H1 (cell line): ENCODE measurements around the gene CMBL. TPM values are rescaled to one million over a fixed set of nuclear protein-coding genes. Genes with fewer than 3 reads are reported as not detected.

Experiments used
- CTCF ChIA-PET: fragments of 300-600 bp; sonication (Branson Sonifier 250); formaldehyde crosslinking; loops from one replicate; lab custom pipeline; 2021; ENCODE audit not compliant: partially characterized antibody; lab: Charles Lee
- POLR2A ChIA-PET: fragments of 300-600 bp; sonication (Branson Sonifier 250); formaldehyde crosslinking; loops from one replicate; lab custom pipeline; 2021; ENCODE audit warnings: inconsistent platforms; ENCODE audit not compliant: partially characterized antibody; lab: Charles Lee
- DNase-seq, 2 experiments: peaks; one replicate each; pipeline versions ENCODE4 v3.0.0 to v3.0.0-alpha.2; 2010 to 2022; ENCODE audit warnings: low spot score in 2 of 2, low read depth in 1 of 2, mixed read lengths in 1 of 2
- FAIRE-seq: peaks from 2 replicates; lab custom pipeline; 2011; peaks lifted over from hg19 to GRCh38; lab: Jason Lieb, UNC
- H2AFZ ChIP-seq: 2 replicates; pipeline ENCODE4 v1.8.1; 2012; ENCODE audit warnings: low read length, inconsistent platforms
- H2AK5ac ChIP-seq: 2 replicates; pipeline ENCODE4 v1.6.1; 2013; ENCODE audit warnings: low read depth, low read length
- H2BK120ac ChIP-seq: replicated peaks from 2 replicates; pipeline ENCODE3; 2013; ENCODE audit warnings: low read depth, low read length, inconsistent platforms
- H2BK12ac ChIP-seq: 2 replicates; pipeline ENCODE4 v1.6.1; 2013; ENCODE audit warnings: low read depth, low read length
- H2BK15ac ChIP-seq: 2 replicates; pipeline ENCODE4 v1.6.1; 2013; ENCODE audit warnings: low read length
- H2BK20ac ChIP-seq: 2 replicates; pipeline ENCODE4 v1.6.1; 2013; ENCODE audit warnings: low read length
- H2BK5ac ChIP-seq: 2 replicates; pipeline ENCODE4 v1.6.1; 2013; ENCODE audit warnings: low read depth, low read length
- H3K14ac ChIP-seq: 2 replicates; pipeline ENCODE4 v1.6.1; 2013; ENCODE audit warnings: inconsistent platforms; ENCODE audit not compliant: insufficient read length
- H3K18ac ChIP-seq: 2 replicates; pipeline ENCODE4 v1.6.1; 2013; ENCODE audit warnings: low read length; ENCODE audit errors: extremely low read depth
- H3K23ac ChIP-seq: 2 replicates; pipeline ENCODE4 v1.6.1; 2013; ENCODE audit warnings: inconsistent platforms; ENCODE audit not compliant: insufficient read length
- H3K23me2 ChIP-seq: 2 replicates; pipeline ENCODE4 v1.6.1; 2013; ENCODE audit warnings: low read depth, low read length
- H3K27ac ChIP-seq: 2 replicates; pipeline ENCODE4 v1.6.1; 2011; ENCODE audit warnings: low read depth, low read length, inconsistent platforms
- H3K27me3 ChIP-seq, 4 experiments: replicated peaks in 1 of 4; 1 replicate in 1 of 4; 2 replicates in 3 of 4; pipeline versions ENCODE4 v1.6.1 to v1.8.1; 2011 to 2013; ENCODE audit warnings: low read length in 3 of 4, mild to moderate bottlenecking in 3 of 4, inconsistent platforms in 2 of 4, mixed read lengths in 2 of 4, moderate library complexity in 1 of 4; ENCODE audit not compliant: control insufficient read depth in 3 of 4, insufficient read depth in 3 of 4; ENCODE audit errors: extremely low read depth in 1 of 4
- H3K36me3 ChIP-seq, 4 experiments: 2 replicates each; pipeline versions ENCODE4 v1.6.1 to v1.8.1; 2011 to 2013; ENCODE audit warnings: mild to moderate bottlenecking in 4 of 4, low read length in 3 of 4, moderate library complexity in 2 of 4, control low read depth in 1 of 4, inconsistent platforms in 1 of 4; ENCODE audit not compliant: insufficient read depth in 4 of 4, control insufficient read depth in 2 of 4
- H3K4ac ChIP-seq: replicated peaks from 2 replicates; pipeline ENCODE3; 2013; ENCODE audit warnings: low read length, low read depth, mixed read lengths, inconsistent platforms; ENCODE audit not compliant: insufficient read length
- H3K4me1 ChIP-seq, 4 experiments: replicated peaks in 1 of 4; 1 replicate in 1 of 4; 2 replicates in 3 of 4; pipeline versions ENCODE4 v1.6.1 to v1.8.1; 2011 to 2013; ENCODE audit warnings: low read length in 3 of 4, inconsistent platforms in 2 of 4, mixed read lengths in 1 of 4; ENCODE audit not compliant: insufficient read depth in 4 of 4, control insufficient read depth in 3 of 4
- H3K4me2 ChIP-seq, 2 experiments: 2 replicates each; pipeline versions ENCODE4 v1.6.1 to v1.8.1; 2011 to 2013; ENCODE audit warnings: low read depth in 2 of 2, low read length in 2 of 2, control low read depth in 1 of 2, inconsistent platforms in 1 of 2, mild to moderate bottlenecking in 1 of 2; ENCODE audit not compliant: insufficient read depth in 1 of 2
- H3K4me3 ChIP-seq, 4 experiments: fragments of 200-600, 300-600 bp in 1 of 4; sonication (generic), shearing (Covaris generic), sonication (Bioruptor Twin) in 1 of 4; 2 replicates each; pipeline versions ENCODE4 v1.5.1 to v1.8.1; 2011 to 2016; ENCODE audit warnings: low read length in 4 of 4, low read depth in 3 of 4, control low read depth in 2 of 4, inconsistent platforms in 2 of 4, mild to moderate bottlenecking in 2 of 4, mixed read lengths in 1 of 4, moderate library complexity in 1 of 4; ENCODE audit not compliant: insufficient read depth in 2 of 4; ENCODE audit errors: extremely low read depth in 1 of 4
- H3K56ac ChIP-seq: replicated peaks from 2 replicates; pipeline ENCODE3; 2013; ENCODE audit warnings: low read depth, mild to moderate bottlenecking, mixed read lengths, low read length, inconsistent platforms; ENCODE audit not compliant: insufficient read length
- H3K79me1 ChIP-seq: 2 replicates; pipeline ENCODE4 v1.6.1; 2013; ENCODE audit warnings: low read depth, low read length, control low read depth
- H3K79me2 ChIP-seq, 2 experiments: 2 replicates each; pipeline versions ENCODE4 v1.6.1 to v1.8.1; 2012 to 2013; ENCODE audit warnings: low read length in 2 of 2, mild to moderate bottlenecking in 2 of 2, inconsistent platforms in 1 of 2; ENCODE audit not compliant: insufficient read depth in 2 of 2, control insufficient read depth in 1 of 2
- H3K9ac ChIP-seq, 4 experiments: replicated peaks in 1 of 4; 1 replicate in 1 of 4; 2 replicates in 3 of 4; pipeline versions ENCODE4 v1.6.1 to v1.8.1; 2011 to 2013; ENCODE audit warnings: low read depth in 3 of 4, low read length in 3 of 4, control low read depth in 2 of 4, mild to moderate bottlenecking in 2 of 4, moderate library complexity in 2 of 4, inconsistent platforms in 1 of 4; ENCODE audit errors: extremely low read depth in 1 of 4
- H3K9me3 ChIP-seq, 2 experiments: 2 replicates each; pipeline versions ENCODE4 v1.6.1 to v1.8.1; 2012 to 2013; ENCODE audit warnings: mild to moderate bottlenecking in 2 of 2, moderate library complexity in 2 of 2, control low read depth in 1 of 2, inconsistent platforms in 1 of 2, low read depth in 1 of 2, low read length in 1 of 2, mixed read lengths in 1 of 2; ENCODE audit not compliant: insufficient read depth in 2 of 2
- H4K20me1 ChIP-seq, 2 experiments: replicated peaks in 1 of 2; 2 replicates each; pipeline versions ENCODE3 to v1.8.1; 2011 to 2013; ENCODE audit warnings: inconsistent platforms in 2 of 2, low read length in 2 of 2, mild to moderate bottlenecking in 1 of 2; ENCODE audit not compliant: insufficient read depth in 2 of 2, control insufficient read depth in 1 of 2
- H4K5ac ChIP-seq: 2 replicates; pipeline ENCODE4 v1.6.1; 2013; ENCODE audit warnings: low read length, low read depth, mixed read lengths, inconsistent platforms; ENCODE audit not compliant: insufficient read length
- H4K8ac ChIP-seq: 2 replicates; pipeline ENCODE4 v1.8.0; 2013; ENCODE audit warnings: mild to moderate bottlenecking, moderate library complexity, low read length, inconsistent platforms; ENCODE audit not compliant: insufficient read depth; ENCODE audit errors: extremely low read depth
- H4K91ac ChIP-seq: replicated peaks from 2 replicates; pipeline ENCODE3; 2013; ENCODE audit warnings: low read length, mixed read lengths, inconsistent platforms; ENCODE audit not compliant: insufficient read length
- CTCF ChIP-seq, 3 experiments: IDR thresholded peaks; 1 replicate in 2 of 3; 2 replicates in 1 of 3; pipeline versions ENCODE4 v1.5.1 to v1.6.1; 2011; ENCODE audit warnings: low read length in 3 of 3, mild to moderate bottlenecking in 3 of 3, inconsistent platforms in 2 of 3, low read depth in 1 of 3, moderate library complexity in 1 of 3; ENCODE audit not compliant: insufficient read depth in 1 of 3; ENCODE audit errors: control extremely low read depth in 1 of 3
- EGR1 ChIP-seq: IDR thresholded peaks from 2 replicates; pipeline ENCODE4 v1.6.1; 2011; ENCODE audit warnings: low read depth, low read length, borderline replicate concordance
- KDM4A ChIP-seq: IDR thresholded peaks from one replicate; pipeline ENCODE4 v1.7.1; 2012; ENCODE audit warnings: low read depth, mild to moderate bottlenecking, moderate library complexity, low read length, inconsistent platforms; ENCODE audit not compliant: severe bottlenecking
- NANOG ChIP-seq: IDR thresholded peaks from 2 replicates; pipeline ENCODE4 v1.6.1; 2011; ENCODE audit warnings: low read length, low read depth, mild to moderate bottlenecking, inconsistent platforms; ENCODE audit not compliant: insufficient read depth, poor library complexity, severe bottlenecking
- POU5F1 ChIP-seq: IDR thresholded peaks from 2 replicates; pipeline ENCODE4 v1.6.1; 2011; ENCODE audit warnings: low read depth, mild to moderate bottlenecking, low read length, moderate library complexity
- SIN3A ChIP-seq, 2 experiments: IDR thresholded peaks in 1 of 2; conservative IDR thresholded peaks in 1 of 2; 2 replicates each; pipeline ENCODE4 v1.6.1; 2011 to 2012; ENCODE audit warnings: low read length in 2 of 2, improper control_type of control experiment in 1 of 2, low read depth in 1 of 2, mild to moderate bottlenecking in 1 of 2
- SRF ChIP-seq: IDR thresholded peaks from 2 replicates; pipeline ENCODE4 v1.6.1; 2011; ENCODE audit warnings: mild to moderate bottlenecking, low read depth, low read length, moderate library complexity
- TAF7 ChIP-seq: optimal IDR thresholded peaks from 2 replicates; pipeline ENCODE3; 2011; ENCODE audit warnings: low read depth, mild to moderate bottlenecking, inconsistent platforms, low read length, moderate library complexity, borderline replicate concordance
- TEAD4 ChIP-seq: IDR thresholded peaks from 2 replicates; pipeline ENCODE4 v1.6.1; 2012; ENCODE audit warnings: low read depth, low read length, inconsistent platforms, mixed read lengths
- WGBS, 2 experiments: shearing (Covaris generic) in 1 of 2; methylation state at CpG; one replicate each; pipeline versions ENCODE4 v1.1.6 to v1.1.7; 2013 to 2015; ENCODE audit warnings: low lambda C conversion rate in 2 of 2, mixed read lengths in 2 of 2, inconsistent platforms in 1 of 2, low coverage in 1 of 2, missing lambda C conversion rate in 1 of 2; ENCODE audit not compliant: insufficient replicate concordance in 2 of 2, insufficient coverage in 1 of 2, insufficient read length in 1 of 2; ENCODE audit errors: extremely low coverage in 1 of 2, missing lambda C conversion rate in 1 of 2; 5-methylcytosine and 5-hydroxymethylcytosine counted together
- polyA plus RNA-seq, 7 experiments: library from polyadenylated mRNA; depleted of rRNA in 3 of 7; stranded (reverse) in 5 of 7; unstranded in 2 of 7; fragments of >200 nt in 5 of 7; fragments of 200-250 nt in 2 of 7; gene quantifications; 1 replicate in 5 of 7; 2 replicates in 1 of 7; 4 replicates in 1 of 7; pipeline versions ENCODE4 v1.2.1 to v1.2.3, GENCODE V29; 2011 to 2013; ENCODE audit warnings: missing spikeins in 2 of 7, mixed read lengths in 2 of 7
- total RNA-seq: library from RNA; stranded (reverse); fragmentation: NEBNext Ultra II Directional; extraction: Animal tissue kit (Norgen Biotek cat#: 25700); gene quantifications from 2 replicates; pipeline ENCODE4 v1.2.1, GENCODE V29; 2021
- TF ChIP-seq, protein P1 (sequence below): IDR thresholded peaks from 2 replicates; pipeline ENCODE4 v1.6.1; 2012; ENCODE audit warnings: inconsistent platforms

Gene CMBL
- total and polyA plus RNA-seq, 2 of the 8 experiments (the other 6 are each of a cell fraction or from before 2014, with no cell fraction given): 27.9 to 32.1 TPM

DNA sequence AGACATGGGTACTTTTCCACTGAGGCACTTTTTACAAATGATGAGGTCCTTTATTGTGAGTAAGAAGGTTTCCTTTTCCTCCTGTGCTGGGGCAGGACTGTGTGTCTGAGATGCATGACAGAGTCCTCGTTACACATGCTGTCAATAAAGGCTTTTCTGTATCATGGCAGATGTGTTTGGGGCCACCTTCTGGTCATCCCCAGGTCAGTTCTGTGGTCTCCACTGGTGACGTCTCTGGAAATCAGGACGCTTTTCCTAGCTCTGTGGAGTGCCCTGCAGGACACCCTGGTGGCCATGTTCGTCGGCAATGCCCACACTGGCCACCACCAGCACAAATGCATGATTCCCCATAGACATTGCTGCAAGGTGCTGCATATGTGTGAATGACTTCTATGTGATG, 2.8 kb downstream of the CMBL start:
- Histone ChIP-seq H3K79me2 (no peaks in the 10 kb centered on the region), H3K23me2 (peaks cover 6% of the 10 kb centered on the region), H3K27ac (no peak overlapping the region), H3K4ac (no peak overlapping the region), H3K36me3 (no peaks in the 10 kb centered on the region), H2AK5ac (no peak overlapping the region), H2AFZ (no peak overlapping the region), H3K79me1 (no peaks in the 10 kb centered on the region), H2BK5ac (no peak overlapping the region), H3K27me3 (peaks cover 0 to 2% (median 0%) of the 10 kb centered on the region in 4 experiments; a peak in 1 of 7 replicates), H3K9ac (no peak overlapping the region), H3K56ac (no peak overlapping the region), H3K23ac (no peak overlapping the region), H2BK20ac (no peak overlapping the region), H4K8ac (no peak overlapping the region), H3K18ac (no peak overlapping the region), H4K20me1 (peaks cover 0 to 6% of the 10 kb centered on the region in 2 experiments), H3K4me1 (peaks cover 0 to 6% (median 4%) of the 10 kb centered on the region in 4 experiments; a peak in 5 of 7 replicates), H4K5ac (no peak overlapping the region), H2BK15ac (no peak overlapping the region; the same call in 1 of the 2 replicates), H3K14ac (no peak overlapping the region), H3K9me3 (0 out of 4 replicates have a peak, but pooled peaks cover 0 to 5% of the 10 kb centered on the region in 2 experiments), H3K4me3 (no peak overlapping the region), H4K91ac (no peak overlapping the region), H2BK12ac (no peak overlapping the region), H3K4me2 (no peak overlapping the region), H2BK120ac (no peak overlapping the region)
- FAIRE-seq (no peak), DNase-seq (no peak)
- POLR2A ChIA-PET: interaction anchor here (0.8 to 1.2 kb wide), 3 partner anchors 25 to 48 kb away, joined by 3 to 4 read pairs (median 3); partner anchors contain the start of gene MARCHF6
- 89% methylated on average over 5 of the region's 5 CpGs; no CpG with 5 or more reads in 1 of the 2 experiments for WGBS, 2 experiments
- CTCF ChIA-PET: interaction anchor here (0.6 to 3.5 kb wide), 10 partner anchors 11 to 123 kb away, joined by 3 to 14 read pairs (median 4); partner anchors contain the start of gene MARCHF6
- TF ChIP-seq NANOG (no peak), SIN3A (conservative IDR thresholded peaks at IDR 0.05 in 1 of 2, IDR thresholded peaks at IDR 0.05 in 1 of 2; ENCODE audit: low read depth in 1 of 2, low read length in 2 of 2) (no peak), SRF (no peak), KDM4A (no peak), EGR1 (no peak), TAF7 (no peak), POU5F1 (no peak), CTCF (IDR thresholded peaks at IDR 0.05; ENCODE audit: control extremely low read depth in 1 of 3, insufficient read depth in 1 of 3, low read depth in 1 of 3, low read length in 3 of 3) (peak; percentile 10 to 24 (median 16); a peak in 3 of 4 replicates), TEAD4 (no peak)
- TF ChIP-seq, protein P1, sequence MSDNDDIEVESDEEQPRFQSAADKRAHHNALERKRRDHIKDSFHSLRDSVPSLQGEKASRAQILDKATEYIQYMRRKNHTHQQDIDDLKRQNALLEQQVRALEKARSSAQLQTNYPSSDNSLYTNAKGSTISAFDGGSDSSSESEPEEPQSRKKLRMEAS: no peak
